ENCODE results near the gene ASB3.
"Not testable (repeated sequence)": the region's sequence is repeated elsewhere in the genome, so short reads cannot be mapped to it uniquely, and the experiment has no call there.

ASB3 gene

GRCh38 chr2:53770264-53770663 lies 16.5 kb downstream of the ASB3 start:
- no peak overlapping the region for H3K4me3 ChIP-seq (ENCODE audit: low read depth, low read length)
- TF ChIP-seq, protein P1, sequence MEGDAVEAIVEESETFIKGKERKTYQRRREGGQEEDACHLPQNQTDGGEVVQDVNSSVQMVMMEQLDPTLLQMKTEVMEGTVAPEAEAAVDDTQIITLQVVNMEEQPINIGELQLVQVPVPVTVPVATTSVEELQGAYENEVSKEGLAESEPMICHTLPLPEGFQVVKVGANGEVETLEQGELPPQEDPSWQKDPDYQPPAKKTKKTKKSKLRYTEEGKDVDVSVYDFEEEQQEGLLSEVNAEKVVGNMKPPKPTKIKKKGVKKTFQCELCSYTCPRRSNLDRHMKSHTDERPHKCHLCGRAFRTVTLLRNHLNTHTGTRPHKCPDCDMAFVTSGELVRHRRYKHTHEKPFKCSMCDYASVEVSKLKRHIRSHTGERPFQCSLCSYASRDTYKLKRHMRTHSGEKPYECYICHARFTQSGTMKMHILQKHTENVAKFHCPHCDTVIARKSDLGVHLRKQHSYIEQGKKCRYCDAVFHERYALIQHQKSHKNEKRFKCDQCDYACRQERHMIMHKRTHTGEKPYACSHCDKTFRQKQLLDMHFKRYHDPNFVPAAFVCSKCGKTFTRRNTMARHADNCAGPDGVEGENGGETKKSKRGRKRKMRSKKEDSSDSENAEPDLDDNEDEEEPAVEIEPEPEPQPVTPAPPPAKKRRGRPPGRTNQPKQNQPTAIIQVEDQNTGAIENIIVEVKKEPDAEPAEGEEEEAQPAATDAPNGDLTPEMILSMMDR (IDR thresholded peaks at IDR 0.05; ENCODE audit: insufficient read depth, low read depth, low read length, missing control alignments) = no peak
- no peak for DNase-seq (ENCODE audit: low read depth)

- no peak for DNase-seq (ENCODE audit: low read depth)
- H3K4me3 ChIP-seq (ENCODE audit: low read depth, low read length) = peak overlapping the region; percentile 58; the same call in 1 of the 2 replicates
Observed at GRCh38 chr2:53769318-53769945, 17.3 kb downstream of the ASB3 start.

DNA sequence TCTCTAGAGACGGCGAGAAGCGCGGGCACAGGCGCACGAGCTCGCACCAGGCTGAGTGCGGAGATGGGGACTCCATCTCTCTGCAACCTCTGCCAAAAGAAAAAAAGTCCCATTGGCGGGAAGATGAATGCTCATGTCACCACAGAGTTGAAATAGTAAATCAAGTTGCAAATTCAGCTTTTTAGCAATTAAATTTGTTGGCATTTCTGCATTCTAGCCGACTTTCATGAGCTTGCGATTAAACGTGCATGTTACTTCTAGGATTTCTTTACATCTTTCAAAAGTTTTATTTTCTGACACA lies 18.6 kb downstream of the ASB3 start:
- H3K4me3 ChIP-seq (ENCODE audit: low read depth, low read length) = peak overlapping the region; percentile 58
- TF ChIP-seq, protein P1 (IDR thresholded peaks at IDR 0.05; ENCODE audit: insufficient read depth, low read depth, low read length, missing control alignments) = no peak
- DNase-seq (ENCODE audit: low read depth) = no peak

More at GRCh38 chr2:53769318-53769945, 17.3 kb downstream of the ASB3 start:
- TF ChIP-seq, protein P1 (IDR thresholded peaks at IDR 0.05; ENCODE audit: insufficient read depth, low read depth, low read length, missing control alignments) = no peak

GRCh38 chr2:53767405-53768241 lies 19.1 kb downstream of the ASB3 start, which contains the start of gene CHAC2:
Gene CHAC2, plus strand, starts transcription at chr2:53767804. Its CDS starts 83 bp downstream, at chr2:53767887.
- TF ChIP-seq, protein P1 (IDR thresholded peaks at IDR 0.05; ENCODE audit: insufficient read depth, low read depth, low read length, missing control alignments) = peak; percentile 19
- DNase-seq (ENCODE audit: low read depth) = peak; percentile 95
- peak within 1 kb of the TSS; percentile 58 for H3K4me3 ChIP-seq (ENCODE audit: low read depth, low read length)

DNA sequence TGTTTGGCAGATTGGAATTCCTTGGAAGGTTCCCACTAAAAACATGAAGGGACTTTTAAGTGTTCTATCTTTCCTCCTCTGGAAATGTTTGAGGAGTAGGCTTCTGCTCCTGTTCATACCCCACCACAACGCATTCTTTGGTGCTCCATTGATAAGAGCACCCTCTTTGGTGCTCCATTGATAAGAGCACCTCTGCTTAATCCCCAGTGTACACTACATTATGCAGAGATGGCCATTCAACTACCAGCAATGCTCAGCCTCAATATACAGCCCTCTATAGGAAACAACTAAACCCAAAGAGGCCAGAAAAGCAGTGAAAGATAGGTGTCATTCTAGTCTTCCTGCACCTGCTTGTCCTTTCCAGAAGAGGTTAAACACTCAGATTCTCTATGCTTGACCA lies 21.0 kb downstream of the ASB3 start:
- no peak for DNase-seq (ENCODE audit: low read depth)
- no peak overlapping the region for H3K4me3 ChIP-seq (ENCODE audit: low read depth, low read length)
- TF ChIP-seq, protein P1 (IDR thresholded peaks at IDR 0.05; ENCODE audit: insufficient read depth, low read depth, low read length, missing control alignments) = no peak

DNA sequence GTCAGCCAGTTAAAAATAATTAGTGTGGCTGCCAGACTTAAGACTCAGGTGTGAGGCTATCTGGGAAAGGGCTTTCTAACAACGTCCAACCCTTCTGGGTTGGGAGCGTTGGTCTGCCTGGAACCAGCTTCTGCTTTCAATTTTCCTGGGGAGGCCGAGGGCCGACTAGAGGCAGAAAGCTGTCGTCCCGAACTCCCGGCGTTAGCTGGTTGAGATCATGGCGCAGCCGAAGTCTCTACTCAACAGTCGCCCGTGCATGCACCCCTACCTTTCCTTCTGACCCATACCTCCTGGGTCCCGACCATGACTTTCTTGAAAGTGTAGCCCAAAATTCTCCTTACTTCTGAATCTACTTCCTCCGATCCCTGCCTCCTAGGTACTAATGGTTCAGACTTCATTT lies 29.5 kb downstream of the ASB3 start:
- not testable (repeated sequence) for H3K4me3 ChIP-seq (ENCODE audit: low read depth, low read length); DNase-seq (ENCODE audit: low read depth)

GRCh38 chr2:53756644-53757043 lies 30.1 kb downstream of the ASB3 start:
- TF ChIP-seq, protein P1 (IDR thresholded peaks at IDR 0.05; ENCODE audit: insufficient read depth, low read depth, low read length, missing control alignments) = no peak
- H3K4me3 ChIP-seq (ENCODE audit: low read depth, low read length) = no peak overlapping the region
- DNase-seq (ENCODE audit: low read depth) = no peak
